GM23248 (cell line): Measurements from ENCODE around the gene LINGO1. TPM values are rescaled to one million over a fixed set of nuclear protein-coding genes. Genes with fewer than 3 reads are reported as not detected.

Experiments
- DNase-seq: peaks from one replicate; pipeline ENCODE4 v3.0.0-alpha.2; 2015
- H2AFZ ChIP-seq: fragments of 200-600 bp; sonication (generic); 2 replicates; pipeline ENCODE4 v1.6.1; 2016; ENCODE audit warnings: antibody characterized with exemption
- H3F3A ChIP-seq: fragments of 200-600 bp; sonication (generic); 2 replicates; pipeline ENCODE4 v1.6.1; 2016; ENCODE audit warnings: mild to moderate bottlenecking, antibody characterized with exemption, mixed run types; ENCODE audit not compliant: insufficient read depth
- H3K27ac ChIP-seq: fragments of 200-600 bp; sonication (generic); 2 replicates; pipeline ENCODE4 v1.5.1; 2016; ENCODE audit warnings: mild to moderate bottlenecking
- H3K27me3 ChIP-seq: fragments of 200-600 bp; sonication (generic); replicated peaks from 2 replicates; pipeline ENCODE4 v1.6.1; 2016; ENCODE audit warnings: mild to moderate bottlenecking; ENCODE audit not compliant: insufficient read depth
- H3K36me3 ChIP-seq: fragments of 200-600 bp; sonication (generic); 2 replicates; pipeline ENCODE4 v1.6.1; 2016; ENCODE audit warnings: low read depth, mild to moderate bottlenecking
- H3K4me1 ChIP-seq: fragments of 200-600 bp; sonication (generic); 2 replicates; pipeline ENCODE4 v1.6.1; 2016; ENCODE audit warnings: mild to moderate bottlenecking; ENCODE audit not compliant: insufficient read depth
- H3K4me2 ChIP-seq: fragments of 200-600 bp; sonication (generic); one replicate; pipeline ENCODE4 v1.6.1; 2016; ENCODE audit warnings: mild to moderate bottlenecking; ENCODE audit not compliant: unreplicated experiment
- H3K4me3 ChIP-seq: fragments of 200-600 bp; sonication (generic); 2 replicates; pipeline ENCODE4 v1.5.1; 2016; ENCODE audit warnings: mild to moderate bottlenecking
- H3K79me2 ChIP-seq: fragments of 200-600 bp; sonication (generic); 2 replicates; pipeline ENCODE4 v1.6.1; 2016; ENCODE audit warnings: mild to moderate bottlenecking; ENCODE audit not compliant: insufficient read depth
- H3K9ac ChIP-seq: fragments of 200-600 bp; sonication (generic); 2 replicates; pipeline ENCODE4 v1.6.1; 2016; ENCODE audit warnings: mild to moderate bottlenecking
- H3K9me2 ChIP-seq: fragments of 200-600 bp; sonication (generic); 2 replicates; pipeline ENCODE4 v1.6.1; 2016; ENCODE audit warnings: mixed run types, mild to moderate bottlenecking, moderate library complexity; ENCODE audit not compliant: insufficient read depth
- H3K9me3 ChIP-seq: fragments of 200-600 bp; sonication (generic); one replicate; pipeline ENCODE4 v1.6.1; 2017; ENCODE audit warnings: low read depth
- H4K20me1 ChIP-seq: fragments of 200-600 bp; sonication (generic); 2 replicates; pipeline ENCODE4 v1.6.0; 2016; ENCODE audit not compliant: insufficient read depth
- EZH2 ChIP-seq: fragments of 200-600 bp; sonication (generic); IDR thresholded peaks from 2 replicates; pipeline ENCODE4 v1.6.1; 2018; ENCODE audit warnings: antibody characterized with exemption, mild to moderate bottlenecking; ENCODE audit not compliant: insufficient read depth, poor library complexity, severe bottlenecking
- EZH2phosphoT487 ChIP-seq: fragments of 200-600 bp; sonication (generic); IDR thresholded peaks from 2 replicates; pipeline ENCODE4 v1.6.1; 2018; ENCODE audit warnings: antibody characterized with exemption, moderate library complexity, mild to moderate bottlenecking, low read depth; ENCODE audit not compliant: insufficient read depth
- WGBS, 2 experiments: methylation state at CpG; one replicate each; pipeline ENCODE4 v1.1.6; 2015 to 2017; ENCODE audit warnings: low lambda C conversion rate in 2 of 2, low coverage in 1 of 2; ENCODE audit errors: missing lambda C conversion rate in 2 of 2; 5-methylcytosine and 5-hydroxymethylcytosine counted together
- in situ Hi-C: fragments of 300-500 bp; cut with MboI; formaldehyde crosslinking; loops from 2 replicates; pipeline ENCODE4 v1.15.0; 2020
- polyA plus RNA-seq: library from polyadenylated mRNA; unstranded; fragments of >200 nt; fragmentation: Nextera tagmentation; extraction: Ambion mirVana; gene quantifications from 2 replicates; pipeline ENCODE4 v1.2.1, GENCODE V29; 2016
- total RNA-seq: library from RNA; depleted of rRNA; stranded (reverse); fragments of >200 nt; shearing (Covaris generic); gene quantifications from 2 replicates; pipeline ENCODE4 v1.2.3, GENCODE V29; 2014

The LINGO1 gene
- total and polyA plus RNA-seq, 2 experiments from 2014 or later: not detected

GRCh38 chr15:77642793-77643430 is 10.2 kb upstream of the LINGO1 start:
- Histone ChIP-seq H3K4me3 (no peak overlapping the region), H3K79me2 (no peaks in the 10 kb centered on the region), H3F3A (no peaks in the 10 kb centered on the region), H3K27ac (no peak overlapping the region), H3K9me2 (no peaks in the 10 kb centered on the region), H3K9me3 (no peaks in the 10 kb centered on the region), H2AFZ (no peak overlapping the region), H4K20me1 (no peaks in the 10 kb centered on the region), H3K9ac (no peak overlapping the region), H3K4me1 (no peaks in the 10 kb centered on the region), H3K27me3 (peaks cover 9% of the 10 kb centered on the region; the same call in 1 of the 2 replicates), H3K36me3 (no peaks in the 10 kb centered on the region), H3K4me2 (no peak overlapping the region)
- in situ Hi-C loops: no loop called here
- TF ChIP-seq EZH2 (no peak), EZH2phosphoT487 (no peak)
- no peak for DNase-seq
- WGBS, 2 experiments: 44 to 45% methylated on average over 10 of the region's 10 CpGs

- Histone ChIP-seq H3F3A (no peaks in the 10 kb centered on the region), H3K4me1 (no peaks in the 10 kb centered on the region), H3K79me2 (no peaks in the 10 kb centered on the region), H3K9ac (no peak overlapping the region), H3K36me3 (no peaks in the 10 kb centered on the region), H3K4me3 (no peak overlapping the region), H3K4me2 (no peak overlapping the region), H2AFZ (no peak overlapping the region), H3K9me2 (no peaks in the 10 kb centered on the region), H3K27ac (no peak overlapping the region), H4K20me1 (no peaks in the 10 kb centered on the region), H3K27me3 (peaks cover 13% of the 10 kb centered on the region), H3K9me3 (no peaks in the 10 kb centered on the region)
- no peak for DNase-seq
- 45 to 55% methylated on average over 6 of the region's 6 CpGs for WGBS, 2 experiments
- TF ChIP-seq EZH2phosphoT487 (no peak), EZH2 (no peak)
- in situ Hi-C loops: no loop called here
Observed at GRCh38 chr15:77641999-77642398, 9.3 kb upstream of the LINGO1 start.

- H3K4me1 ChIP-seq: no peaks in the 10 kb centered on the region
- in situ Hi-C loops: no loop called here
- no peaks in the 10 kb centered on the region for H3F3A ChIP-seq
- no peaks in the 10 kb centered on the region for H3K79me2 ChIP-seq
- no peaks in the 10 kb centered on the region for H3K9me2 ChIP-seq
- no peak overlapping the region for H3K27ac ChIP-seq
- H3K9ac ChIP-seq: no peak overlapping the region
- H3K4me3 ChIP-seq: no peak overlapping the region
- no peaks in the 10 kb centered on the region for H4K20me1 ChIP-seq
- peaks cover 13% of the 10 kb centered on the region for H3K27me3 ChIP-seq
- H3K9me3 ChIP-seq: no peaks in the 10 kb centered on the region
- 14 to 36% methylated on average over 2 of the region's 2 CpGs for WGBS, 2 experiments
- H3K36me3 ChIP-seq: no peaks in the 10 kb centered on the region
- no peak overlapping the region for H2AFZ ChIP-seq
- no peak for DNase-seq
- TF ChIP-seq EZH2 (no peak), EZH2phosphoT487 (no peak)
- no peak overlapping the region for H3K4me2 ChIP-seq
Observed at GRCh38 chr15:77640615-77641014, 7.9 kb upstream of the LINGO1 start.

GRCh38 chr15:77639431-77639830 is 6.7 kb upstream of the LINGO1 start:
- Histone ChIP-seq H4K20me1 (no peaks in the 10 kb centered on the region), H3K4me2 (no peak overlapping the region), H3K79me2 (no peaks in the 10 kb centered on the region), H3F3A (no peaks in the 10 kb centered on the region), H3K4me3 (no peak overlapping the region), H3K9me2 (no peaks in the 10 kb centered on the region), H3K27ac (no peak overlapping the region), H2AFZ (no peak overlapping the region), H3K36me3 (no peaks in the 10 kb centered on the region), H3K27me3 (peaks cover 13% of the 10 kb centered on the region), H3K9ac (no peak overlapping the region), H3K4me1 (no peaks in the 10 kb centered on the region), H3K9me3 (no peaks in the 10 kb centered on the region)
- in situ Hi-C loops: no loop called here
- DNase-seq: no peak
- 80 to 83% methylated on average over 12 of the region's 12 CpGs for WGBS, 2 experiments
- TF ChIP-seq EZH2 (no peak), EZH2phosphoT487 (no peak)
